Measurements from ENCODE around the gene DDIT4.
"Not testable (repeated sequence)": the region's sequence is repeated elsewhere in the genome, so short reads cannot be mapped to it uniquely, and the experiment has no call there.

The DDIT4 gene, protein sequence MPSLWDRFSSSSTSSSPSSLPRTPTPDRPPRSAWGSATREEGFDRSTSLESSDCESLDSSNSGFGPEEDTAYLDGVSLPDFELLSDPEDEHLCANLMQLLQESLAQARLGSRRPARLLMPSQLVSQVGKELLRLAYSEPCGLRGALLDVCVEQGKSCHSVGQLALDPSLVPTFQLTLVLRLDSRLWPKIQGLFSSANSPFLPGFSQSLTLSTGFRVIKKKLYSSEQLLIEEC

GRCh38 chr10:72273410-72274212 is at the start of gene DDIT4:
Gene DDIT4, plus strand, starts transcription at chr10:72273924. Its CDS starts 293 bp downstream, at chr10:72274217.
- FAIRE-seq = peak; percentile 93

DNA sequence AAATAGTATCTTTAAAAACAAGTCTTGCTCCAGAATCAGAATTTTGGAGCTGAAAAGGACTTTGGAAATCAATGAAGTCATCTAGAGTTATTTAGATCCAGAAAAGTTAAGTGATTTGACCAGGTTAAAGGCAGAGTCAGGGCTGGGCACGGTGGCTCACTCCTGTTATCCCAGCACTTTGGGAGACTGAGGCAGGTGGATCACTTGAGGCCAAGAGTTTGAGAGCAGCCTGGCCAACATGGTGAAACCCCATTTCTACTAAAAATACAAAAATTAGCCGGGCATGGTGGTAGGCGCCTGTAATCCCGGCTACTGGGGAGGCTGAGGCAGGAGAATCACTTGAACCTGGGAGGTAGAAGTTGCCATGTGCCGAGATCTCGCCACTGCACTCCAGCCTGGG is 49.5 kb upstream of the DDIT4 start:
- not testable (repeated sequence) for FAIRE-seq

GRCh38 chr10:72226418-72227027 is 47.2 kb upstream of the DDIT4 start:
- FAIRE-seq = no peak

DNA sequence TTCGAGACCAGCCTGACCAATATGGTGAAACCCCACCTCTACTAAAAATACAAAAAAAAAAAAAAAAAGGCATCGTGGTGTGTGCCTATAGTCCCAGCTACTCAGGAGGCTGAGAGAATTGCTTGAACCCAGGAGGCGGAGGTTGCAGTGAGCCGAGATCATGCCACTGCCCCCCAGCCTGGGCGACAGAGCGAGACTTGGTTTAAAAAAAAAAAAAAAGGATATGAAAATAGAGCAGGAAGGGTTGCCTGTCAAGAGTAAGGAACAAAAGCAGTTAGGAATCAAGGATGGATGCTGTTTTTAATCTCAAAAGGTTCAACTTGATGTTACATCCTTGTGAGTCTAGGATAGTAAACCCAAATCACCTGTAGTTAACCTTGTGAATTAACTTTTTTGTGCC is 45.9 kb upstream of the DDIT4 start:
- FAIRE-seq = no peak

- FAIRE-seq = no peak
These were observed 45.4 kb upstream of the DDIT4 start for GRCh38 chr10:72228318-72228751.

DNA sequence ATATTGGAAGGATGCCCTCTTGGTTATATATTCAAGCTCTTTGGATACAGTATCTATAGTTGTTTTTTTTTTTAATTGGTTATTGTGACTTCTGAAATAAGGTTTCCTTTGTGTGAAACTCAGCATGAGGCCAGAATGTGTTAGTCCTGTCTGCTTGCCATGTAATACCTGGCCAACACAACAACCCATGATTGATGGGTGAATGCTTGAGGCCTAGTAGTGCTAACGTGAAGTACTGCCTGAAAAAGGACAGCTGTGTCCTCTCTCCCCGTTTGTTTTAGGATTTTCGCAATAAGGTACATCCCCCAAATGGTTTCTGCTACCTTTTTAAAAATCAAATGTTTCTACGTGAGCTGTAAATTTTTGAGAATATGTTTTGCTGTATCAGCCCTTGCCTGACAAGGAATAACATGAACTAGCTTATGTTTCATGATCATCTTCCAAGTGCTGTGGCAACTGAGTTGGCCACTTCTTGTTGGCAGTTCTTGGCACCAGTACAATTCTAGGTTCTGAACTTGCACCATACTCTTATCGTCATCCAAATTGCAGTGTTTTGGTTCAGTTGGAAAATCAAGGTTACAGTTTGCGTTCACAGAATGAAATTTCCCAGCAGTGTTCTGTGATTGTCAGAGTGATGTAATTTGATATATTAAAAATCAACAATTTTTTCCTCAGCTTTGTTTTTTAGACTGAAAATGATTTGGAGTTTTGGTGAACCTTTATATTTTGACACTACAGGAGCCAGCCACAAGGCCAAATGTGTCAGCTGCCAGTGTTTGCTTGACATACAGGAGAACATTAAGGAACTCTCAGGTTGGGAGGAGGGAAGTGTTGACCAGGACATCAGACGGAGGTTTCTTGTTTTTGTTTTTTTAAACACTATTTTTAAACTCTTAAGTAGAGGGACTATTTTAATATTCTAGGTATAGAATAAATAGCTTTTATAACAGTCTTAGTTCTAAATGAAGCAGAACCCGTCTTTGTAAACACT is 44.2 kb upstream of the DDIT4 start:
- no peak for FAIRE-seq

DNA sequence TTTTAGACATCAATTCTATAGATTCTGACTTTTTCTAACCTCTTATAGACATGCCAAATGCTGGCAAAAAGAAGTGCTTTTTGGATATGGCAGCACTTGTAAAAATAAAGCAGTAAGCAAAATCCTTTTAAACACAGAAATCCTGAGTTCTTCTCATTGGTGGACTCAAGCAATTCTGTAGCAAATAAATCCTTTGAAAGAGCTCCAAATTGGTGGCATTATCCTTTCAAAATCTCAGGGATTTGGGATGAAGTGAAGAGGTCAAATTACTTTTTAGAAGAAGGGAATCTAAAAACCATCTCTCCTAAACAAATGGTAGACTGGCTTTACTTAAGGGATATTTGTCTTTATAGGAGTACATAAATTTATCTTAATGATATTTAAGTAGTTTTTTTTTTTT is 40.1 kb upstream of the DDIT4 start:
- FAIRE-seq = no peak

DNA sequence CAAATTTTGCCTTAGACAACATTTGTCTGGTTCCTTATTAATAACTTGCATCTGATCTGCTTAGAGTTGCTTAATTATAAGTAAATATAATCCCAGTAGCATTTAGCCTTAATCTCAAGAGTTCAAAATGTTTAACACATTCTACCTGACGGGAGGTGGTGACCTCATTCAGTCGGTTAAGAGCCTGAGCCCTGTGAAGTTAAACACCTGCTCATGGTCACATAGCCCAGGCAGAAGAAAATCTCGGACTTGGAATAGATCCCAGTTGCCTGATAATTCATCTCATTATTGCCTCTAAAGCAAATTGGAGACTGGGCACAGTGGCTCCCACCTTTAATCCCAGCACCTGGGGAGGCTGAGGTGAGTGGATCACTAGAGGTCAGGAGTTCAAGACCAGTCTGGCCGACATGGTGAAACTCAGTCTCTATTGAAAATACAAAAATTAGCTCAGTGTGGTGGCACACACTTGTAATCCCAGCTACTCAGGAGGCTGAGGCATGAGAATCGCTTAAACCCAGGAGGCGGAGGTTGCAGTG is 39.1 kb upstream of the DDIT4 start:
- no peak for FAIRE-seq

GRCh38 chr10:72235544-72236279 is 38.0 kb upstream of the DDIT4 start:
- no peak for FAIRE-seq

- FAIRE-seq = no peak
These were observed 35.1 kb upstream of the DDIT4 start for GRCh38 chr10:72238392-72239175.

DNA sequence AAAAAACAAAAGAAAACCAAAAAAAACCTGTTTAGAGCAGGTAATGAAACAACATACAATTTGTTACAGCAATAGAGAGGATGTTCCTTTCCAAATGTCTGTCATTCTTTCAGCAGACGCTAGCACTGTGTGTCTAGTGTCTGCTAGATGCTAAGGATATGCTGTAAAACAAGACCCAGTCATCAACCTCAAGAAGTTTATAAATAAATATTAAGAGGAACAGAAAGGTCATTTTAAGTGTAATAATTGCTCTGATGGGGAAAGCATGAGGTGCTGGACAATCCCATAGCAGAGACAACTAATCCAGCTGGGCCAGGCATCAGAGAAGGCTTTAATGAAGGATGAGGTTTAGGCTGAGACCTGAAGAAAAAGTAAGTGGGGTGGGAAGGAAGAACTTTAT is 34.3 kb upstream of the DDIT4 start:
- FAIRE-seq = no peak

- FAIRE-seq = no peak
These were observed 33.4 kb upstream of the DDIT4 start for GRCh38 chr10:72240371-72240770.

DNA sequence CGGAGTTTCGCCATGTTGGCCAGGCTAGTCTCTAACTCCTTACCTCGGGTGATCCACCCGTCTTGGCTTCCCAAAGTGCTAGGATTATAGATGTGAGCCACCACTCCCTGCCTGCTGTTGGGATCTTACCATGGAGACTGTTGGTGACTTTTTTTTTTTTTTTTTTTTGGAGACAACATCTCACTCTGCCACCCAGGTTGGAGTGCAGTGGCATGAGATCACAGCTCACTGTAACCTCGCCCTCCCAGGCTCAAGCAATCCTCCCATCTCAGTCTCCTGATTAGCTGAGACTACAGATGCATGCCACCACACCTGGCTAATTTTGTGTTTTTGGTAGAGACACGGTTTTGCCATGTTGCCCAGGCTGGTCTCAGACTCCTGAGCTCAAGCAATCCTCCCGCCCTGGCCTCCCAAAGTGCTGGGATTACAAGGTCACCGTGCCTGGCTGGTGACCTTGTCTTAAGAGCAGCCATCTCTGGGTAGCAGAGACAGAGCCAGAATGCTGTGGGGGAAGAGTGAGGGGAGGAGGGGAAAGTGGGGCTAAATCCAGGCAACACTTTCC is 32.0 kb upstream of the DDIT4 start:
- no peak for FAIRE-seq

- FAIRE-seq = no peak
These were observed 31.0 kb upstream of the DDIT4 start for GRCh38 chr10:72242675-72243074.

- no peak for FAIRE-seq
These were observed 29.8 kb upstream of the DDIT4 start for GRCh38 chr10:72243822-72244437.

- FAIRE-seq = no peak
These were observed 29.1 kb upstream of the DDIT4 start for GRCh38 chr10:72244573-72245038.

GRCh38 chr10:72245949-72246525 is 27.7 kb upstream of the DDIT4 start:
- no peak for FAIRE-seq

- no peak for FAIRE-seq
These were observed 25.1 kb upstream of the DDIT4 start for GRCh38 chr10:72248468-72249151.
